Endothelial cell of umbilical vein (primary cell): ENCODE results near the gene COG5. TPM values are rescaled to one million over a fixed set of nuclear protein-coding genes. Genes with fewer than 3 reads are reported as not detected.

ENCODE experiments used
- BruUV-seq: library from RNA; stranded (reverse); fragments of 400-500 nt; replicated peaks from 2 replicates; lab custom pipeline; 2021; lab: Mats Ljungman, UMichigan
- CTCF ChIA-PET: fragments of 300-600, 350-600 bp; sonication (Branson Sonifier 250); formaldehyde crosslinking; loops from one replicate; lab custom pipeline; 2021; ENCODE audit warnings: antibody characterized with exemption, inconsistent platforms; lab: Charles Lee
- POLR2A ChIA-PET: fragments of 300-600, 350-600 bp; sonication (Branson Sonifier 250); formaldehyde crosslinking; loops from one replicate; lab custom pipeline; 2021; ENCODE audit warnings: antibody characterized with exemption, inconsistent platforms; lab: Charles Lee
- DNase-seq: peaks from one replicate; pipeline ENCODE4 v3.0.0-alpha.2; 2011; ENCODE audit warnings: low read depth, low spot score
- FAIRE-seq: peaks from 2 replicates; lab custom pipeline; 2011; peaks lifted over from hg19 to GRCh38; lab: Jason Lieb, UNC
- H2AFZ ChIP-seq: 2 replicates; pipeline ENCODE4 v1.6.0; 2012; ENCODE audit warnings: low read depth, low read length, control low read depth, inconsistent platforms
- H3K27ac ChIP-seq: 2 replicates; pipeline ENCODE4 v1.5.1; 2011; ENCODE audit warnings: low read depth, mild to moderate bottlenecking, control low read depth, low read length, moderate library complexity; ENCODE audit not compliant: insufficient read depth
- H3K27me3 ChIP-seq, 2 experiments: 2 replicates each; pipeline versions ENCODE4 v1.6.0 to v1.6.1; 2011; ENCODE audit warnings: low read length in 2 of 2, mixed read lengths in 1 of 2; ENCODE audit not compliant: control insufficient read depth in 2 of 2, insufficient read depth in 2 of 2
- H3K36me3 ChIP-seq, 2 experiments: 2 replicates in 1 of 2; 3 replicates in 1 of 2; pipeline ENCODE4 v1.5.1; 2011; ENCODE audit warnings: low read length in 2 of 2, mild to moderate bottlenecking in 1 of 2, moderate library complexity in 1 of 2; ENCODE audit not compliant: control insufficient read depth in 2 of 2, insufficient read depth in 2 of 2; ENCODE audit errors: extremely low read depth in 1 of 2
- H3K4me1 ChIP-seq: 3 replicates; pipeline ENCODE4 v1.5.1; 2011; ENCODE audit warnings: mild to moderate bottlenecking, low read length; ENCODE audit not compliant: control insufficient read depth, insufficient read depth; ENCODE audit errors: extremely low read depth
- H3K4me2 ChIP-seq: 2 replicates; pipeline ENCODE4 v1.6.1; 2011; ENCODE audit warnings: low read length, control low read depth, mixed read lengths; ENCODE audit not compliant: insufficient read depth
- H3K4me3 ChIP-seq, 3 experiments: fragments of 200-600 bp in 1 of 3; sonication (generic), shearing (Covaris generic) in 1 of 3; replicated peaks in 1 of 3; 2 replicates each; pipeline ENCODE4 v1.5.1; 2011 to 2016; ENCODE audit warnings: control low read depth in 3 of 3, low read length in 3 of 3, mild to moderate bottlenecking in 2 of 3, inconsistent platforms in 1 of 3, low read depth in 1 of 3, moderate library complexity in 1 of 3; ENCODE audit not compliant: insufficient read depth in 1 of 3
- H3K79me2 ChIP-seq: 2 replicates; pipeline ENCODE4 v1.6.0; 2012; ENCODE audit warnings: low read length, inconsistent platforms; ENCODE audit not compliant: control insufficient read depth, insufficient read depth
- H3K9ac ChIP-seq: replicated peaks from 2 replicates; pipeline ENCODE3; 2011; ENCODE audit warnings: low read length, control low read depth; ENCODE audit not compliant: insufficient read depth; ENCODE audit errors: extremely low read depth
- H3K9me1 ChIP-seq: replicated peaks from 3 replicates; pipeline ENCODE4 v1.6.0; 2011; ENCODE audit warnings: mild to moderate bottlenecking, low read length; ENCODE audit not compliant: control insufficient read depth, insufficient read depth; ENCODE audit errors: extremely low read depth
- H3K9me3 ChIP-seq: replicated peaks from 2 replicates; pipeline ENCODE4 v1.5.1; 2012; ENCODE audit warnings: low read length, inconsistent platforms; ENCODE audit not compliant: control insufficient read depth, insufficient read depth
- H4K20me1 ChIP-seq: replicated peaks from 2 replicates; pipeline ENCODE3; 2011; ENCODE audit warnings: mild to moderate bottlenecking, low read length; ENCODE audit not compliant: control insufficient read depth, insufficient read depth; ENCODE audit errors: extremely low read depth
- CTCF ChIP-seq, 2 donors: IDR thresholded peaks; 1 replicate in 1 of 2; 2 replicates in 1 of 2; pipeline ENCODE4 v1.5.1; 2011; ENCODE audit warnings: low read length in 2 of 2, mild to moderate bottlenecking in 2 of 2, moderate library complexity in 2 of 2, control low read depth in 1 of 2, inconsistent platforms in 1 of 2, low read depth in 1 of 2; ENCODE audit not compliant: insufficient read depth in 1 of 2; ENCODE audit errors: extremely low read depth in 1 of 2
- EZH2 ChIP-seq: IDR thresholded peaks from 2 replicates; pipeline ENCODE4 v1.6.1; 2012; ENCODE audit warnings: borderline replicate concordance, low read depth, mild to moderate bottlenecking, moderate library complexity, low read length, inconsistent platforms; ENCODE audit not compliant: severe bottlenecking
- FOS ChIP-seq: IDR thresholded peaks from 2 replicates; pipeline ENCODE4 v1.6.1; 2011; ENCODE audit warnings: mild to moderate bottlenecking, low read length, moderate library complexity, borderline replicate concordance; ENCODE audit not compliant: insufficient read depth
- GATA2 ChIP-seq: IDR thresholded peaks from 2 replicates; pipeline ENCODE4 v1.7.0; 2011; ENCODE audit warnings: low read depth, mild to moderate bottlenecking, moderate library complexity, mixed read lengths, low read length; ENCODE audit not compliant: insufficient read length, insufficient read depth
- JUN ChIP-seq: IDR thresholded peaks from 2 replicates; pipeline ENCODE4 v1.6.1; 2011; ENCODE audit warnings: borderline replicate concordance, low read depth; ENCODE audit not compliant: insufficient read length, insufficient read depth
- MYC ChIP-seq: IDR thresholded peaks from one replicate; pipeline ENCODE4 v1.6.1; 2011; ENCODE audit warnings: mild to moderate bottlenecking, low read depth, low read length
- POLR2A ChIP-seq: IDR thresholded peaks from 2 replicates; pipeline ENCODE4 v1.6.1; 2012; ENCODE audit warnings: low read depth, mild to moderate bottlenecking, control low read depth, low read length
- POLR2AphosphoS5 ChIP-seq: IDR thresholded peaks from 2 replicates; pipeline ENCODE4 v1.6.1; 2012; ENCODE audit warnings: low read depth, mild to moderate bottlenecking, control low read depth, low read length, moderate library complexity; ENCODE audit not compliant: insufficient read depth
- dilution Hi-C: fragments of 300-500 bp; cut with MboI; formaldehyde crosslinking; loops from one replicate; pipeline ENCODE4 v1.15.0; 2019; ENCODE audit warnings: low sequenced_read_pairs; ENCODE audit not compliant: extremely low pct_ligation_motif_present
- intact Hi-C: fragments of 100-400 bp; cut with micrococcal nuclease; formaldehyde crosslinking; loops from one replicate; pipeline ENCODE4 v1.10.0; 2022
- polyA plus RNA-seq, 4 experiments: library from polyadenylated mRNA; depleted of rRNA in 3 of 4; stranded (reverse) in 3 of 4; unstranded in 1 of 4; fragments of >200 nt; gene quantifications; 2 replicates each; pipeline versions ENCODE4 v1.2.1 to v1.2.3, GENCODE V29; 2011 to 2012; ENCODE audit warnings: missing spikeins in 1 of 4
- total RNA-seq: library from RNA; stranded (reverse); gene quantifications from 2 replicates; pipeline ENCODE4 v1.2.3, GENCODE V29; 2021
- TF ChIP-seq, protein P1 (sequence below): IDR thresholded peaks from 2 replicates; pipeline ENCODE4 v1.6.1; 2011; ENCODE audit not compliant: insufficient read depth, insufficient read length

Gene COG5
- total and polyA plus RNA-seq, 2 donors (not counting 3 experiments of a cell fraction or from before 2014, with no cell fraction given): 18.8 to 45.3 TPM

DNA sequence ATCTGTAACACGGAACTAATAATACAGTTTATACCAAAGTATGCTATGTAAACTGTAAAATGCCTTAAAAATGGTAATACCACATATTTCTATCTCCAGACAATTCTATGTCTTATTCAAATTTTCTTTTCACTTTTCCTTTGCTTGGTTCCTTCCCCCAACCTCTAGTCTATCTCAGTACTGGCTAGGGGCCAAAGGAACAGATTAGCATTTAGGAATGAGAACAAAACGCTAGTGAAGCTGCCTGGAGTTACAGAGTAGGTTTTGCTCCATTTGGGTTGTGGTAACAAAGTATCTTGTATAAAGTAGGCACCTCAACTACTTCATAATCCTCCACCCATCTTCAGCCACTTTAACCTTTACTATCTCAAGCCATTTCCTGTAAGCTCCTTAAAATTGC is 300.9 kb downstream of the COG5 start:
- Histone ChIP-seq H3K9me3 (no peaks in the 10 kb centered on the region), H3K36me3 (no peaks in the 10 kb centered on the region), H2AFZ (no peak overlapping the region), H3K4me2 (no peak overlapping the region), H3K27me3 (no peaks in the 10 kb centered on the region), H4K20me1 (no peaks in the 10 kb centered on the region), H3K27ac (no peak overlapping the region), H3K4me1 (no peaks in the 10 kb centered on the region), H3K4me3 (no peak overlapping the region), H3K9me1 (no peaks in the 10 kb centered on the region), H3K9ac (no peak overlapping the region), H3K79me2 (no peaks in the 10 kb centered on the region)
- BruUV-seq: no TSS peak
- POLR2A ChIA-PET: no interaction called here
- intact Hi-C loops: no loop called here
- dilution Hi-C loops: no loop called here
- TF ChIP-seq EZH2 (no peak), FOS (no peak), MYC (no peak), GATA2 (no peak), CTCF (IDR thresholded peaks at IDR 0.05; ENCODE audit: extremely low read depth in 1 of 2, insufficient read depth in 1 of 2, low read depth in 1 of 2, low read length in 2 of 2) (no peak), POLR2AphosphoS5 (no peak), POLR2A (no peak), JUN (no peak)
- TF ChIP-seq, protein P1, sequence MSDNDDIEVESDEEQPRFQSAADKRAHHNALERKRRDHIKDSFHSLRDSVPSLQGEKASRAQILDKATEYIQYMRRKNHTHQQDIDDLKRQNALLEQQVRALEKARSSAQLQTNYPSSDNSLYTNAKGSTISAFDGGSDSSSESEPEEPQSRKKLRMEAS: no peak
- DNase-seq (no peak), FAIRE-seq (no peak)
- CTCF ChIA-PET: interaction anchor here (0.9 kb wide), 1 partner anchor 10 kb away, joined by 3 read pairs; no protein-coding TSS in a partner anchor
